HEK293T (cell line): ENCODE results near the gene GMPPA.

Experiments
- ARNT ChIP-seq: fragments of 450-650 bp; IDR thresholded peaks from 2 replicates; pipeline ENCODE4 v1.6.1; 2017; ENCODE audit warnings: mild to moderate bottlenecking
- BHLHE40 ChIP-seq: fragments of 450-650 bp; IDR thresholded peaks from 2 replicates; pipeline ENCODE4 v1.6.1; 2016; ENCODE audit warnings: mild to moderate bottlenecking, moderate library complexity, borderline replicate concordance
- ELF4 ChIP-seq: fragments of 450-650 bp; IDR thresholded peaks from 2 replicates; pipeline ENCODE4 v1.6.1; 2017; ENCODE audit warnings: antibody characterized with exemption
- FOXK2 ChIP-seq: fragments of 450-650 bp; IDR thresholded peaks from 2 replicates; pipeline ENCODE4 v1.6.1; 2016; ENCODE audit warnings: mild to moderate bottlenecking
- FOXM1 ChIP-seq: fragments of 450-650 bp; IDR thresholded peaks from 2 replicates; pipeline ENCODE4 v1.6.1; 2017; ENCODE audit warnings: mild to moderate bottlenecking, borderline replicate concordance
- L3MBTL2 ChIP-seq: fragments of 450-650 bp; conservative IDR thresholded peaks from 2 replicates; pipeline ENCODE4 v1.6.1; 2016; ENCODE audit warnings: mild to moderate bottlenecking
- NFRKB ChIP-seq: fragments of 450-650 bp; IDR thresholded peaks from 2 replicates; pipeline ENCODE4 v1.6.1; 2016; ENCODE audit warnings: mild to moderate bottlenecking, moderate library complexity
- SP1 ChIP-seq: fragments of 450-650 bp; IDR thresholded peaks from 2 replicates; pipeline ENCODE4 v1.6.1; 2017
- TARDBP ChIP-seq: fragments of 450-650 bp; IDR thresholded peaks from 2 replicates; pipeline ENCODE4 v1.6.1; 2016
- ZNF384 ChIP-seq: fragments of 450-650 bp; IDR thresholded peaks from 2 replicates; pipeline ENCODE4 v1.6.1; 2016

- TF ChIP-seq FOXM1 (no peak), FOXK2 (no peak), NFRKB (no peak), ELF4 (no peak), BHLHE40 (no peak), L3MBTL2 (no peak), TARDBP (no peak), SP1 (no peak), ZNF384 (no peak), ARNT (no peak)
Observed at GRCh38 chr2:219517954-219518778, 19.5 kb downstream of the GMPPA start.
